Tibial nerve (tissue), 3 donors: ENCODE measurements around the gene CCDC74B.
"Not testable (repeated sequence)": the region's sequence is repeated elsewhere in the genome, so short reads cannot be mapped to it uniquely, and the experiment has no call there.

Experiments used
- POLR2A ChIP-seq, 2 donors: fragments of 450-650 bp; IDR thresholded peaks; one replicate each; pipeline ENCODE4 v1.6.1; 2017; ENCODE audit warnings: antibody characterized with exemption in 2 of 2, mild to moderate bottlenecking in 2 of 2, moderate library complexity in 2 of 2
- TF ChIP-seq, protein P1 (sequence below), 5 experiments: fragments of 200-600 bp in 3 of 5; fragments of 450-650 bp in 2 of 5; sonication (generic) in 3 of 5; IDR thresholded peaks; one replicate each; pipeline ENCODE4 v1.5.1; 2016 to 2019; ENCODE audit warnings: antibody characterized with exemption in 5 of 5, mild to moderate bottlenecking in 3 of 5, moderate library complexity in 2 of 5

DNA sequence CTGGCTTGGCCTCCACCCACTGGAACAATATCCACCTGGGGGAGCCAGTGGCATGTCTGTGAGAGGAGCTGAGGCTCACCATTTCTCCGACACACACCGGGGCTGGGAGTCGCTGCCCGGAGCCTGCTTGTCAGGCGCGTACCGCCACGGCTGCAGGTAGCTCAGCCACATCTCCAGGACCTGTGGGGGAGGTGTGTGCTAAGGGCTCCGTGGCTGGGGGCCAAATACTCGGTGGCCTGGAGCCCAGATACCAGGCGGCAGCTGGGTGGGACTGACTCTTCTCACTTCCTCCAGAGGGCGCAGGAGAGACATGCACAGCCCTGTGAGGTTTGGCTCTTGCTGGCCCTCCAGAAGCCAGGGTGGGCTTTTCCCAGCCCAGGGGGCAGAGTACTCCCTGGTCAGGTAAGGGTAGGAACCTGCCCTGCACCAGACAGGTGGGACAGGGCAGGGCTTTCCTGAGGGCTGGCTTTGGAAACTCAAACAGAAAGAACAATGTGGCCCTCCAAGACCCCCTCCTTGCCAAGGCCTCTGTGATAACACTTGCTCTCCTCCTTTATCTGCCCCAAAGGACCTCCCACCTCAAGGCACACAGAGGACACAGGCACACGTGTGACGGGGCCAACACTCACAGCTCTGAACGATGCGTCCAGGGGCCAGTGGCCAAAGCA is 11.2 kb upstream of the CCDC74B start:
- TF ChIP-seq, protein P1, sequence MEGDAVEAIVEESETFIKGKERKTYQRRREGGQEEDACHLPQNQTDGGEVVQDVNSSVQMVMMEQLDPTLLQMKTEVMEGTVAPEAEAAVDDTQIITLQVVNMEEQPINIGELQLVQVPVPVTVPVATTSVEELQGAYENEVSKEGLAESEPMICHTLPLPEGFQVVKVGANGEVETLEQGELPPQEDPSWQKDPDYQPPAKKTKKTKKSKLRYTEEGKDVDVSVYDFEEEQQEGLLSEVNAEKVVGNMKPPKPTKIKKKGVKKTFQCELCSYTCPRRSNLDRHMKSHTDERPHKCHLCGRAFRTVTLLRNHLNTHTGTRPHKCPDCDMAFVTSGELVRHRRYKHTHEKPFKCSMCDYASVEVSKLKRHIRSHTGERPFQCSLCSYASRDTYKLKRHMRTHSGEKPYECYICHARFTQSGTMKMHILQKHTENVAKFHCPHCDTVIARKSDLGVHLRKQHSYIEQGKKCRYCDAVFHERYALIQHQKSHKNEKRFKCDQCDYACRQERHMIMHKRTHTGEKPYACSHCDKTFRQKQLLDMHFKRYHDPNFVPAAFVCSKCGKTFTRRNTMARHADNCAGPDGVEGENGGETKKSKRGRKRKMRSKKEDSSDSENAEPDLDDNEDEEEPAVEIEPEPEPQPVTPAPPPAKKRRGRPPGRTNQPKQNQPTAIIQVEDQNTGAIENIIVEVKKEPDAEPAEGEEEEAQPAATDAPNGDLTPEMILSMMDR (IDR thresholded peaks at IDR 0.05) = peak in 2 of 5 experiments; percentile 11 to 26
- not testable (repeated sequence) for TF ChIP-seq POLR2A (IDR thresholded peaks at IDR 0.05)
